ENCODE data around the gene SF1.
A peak's percentile ranks its signal among the peaks of the same experiment; 100 is the strongest.

SF1 gene

DNA sequence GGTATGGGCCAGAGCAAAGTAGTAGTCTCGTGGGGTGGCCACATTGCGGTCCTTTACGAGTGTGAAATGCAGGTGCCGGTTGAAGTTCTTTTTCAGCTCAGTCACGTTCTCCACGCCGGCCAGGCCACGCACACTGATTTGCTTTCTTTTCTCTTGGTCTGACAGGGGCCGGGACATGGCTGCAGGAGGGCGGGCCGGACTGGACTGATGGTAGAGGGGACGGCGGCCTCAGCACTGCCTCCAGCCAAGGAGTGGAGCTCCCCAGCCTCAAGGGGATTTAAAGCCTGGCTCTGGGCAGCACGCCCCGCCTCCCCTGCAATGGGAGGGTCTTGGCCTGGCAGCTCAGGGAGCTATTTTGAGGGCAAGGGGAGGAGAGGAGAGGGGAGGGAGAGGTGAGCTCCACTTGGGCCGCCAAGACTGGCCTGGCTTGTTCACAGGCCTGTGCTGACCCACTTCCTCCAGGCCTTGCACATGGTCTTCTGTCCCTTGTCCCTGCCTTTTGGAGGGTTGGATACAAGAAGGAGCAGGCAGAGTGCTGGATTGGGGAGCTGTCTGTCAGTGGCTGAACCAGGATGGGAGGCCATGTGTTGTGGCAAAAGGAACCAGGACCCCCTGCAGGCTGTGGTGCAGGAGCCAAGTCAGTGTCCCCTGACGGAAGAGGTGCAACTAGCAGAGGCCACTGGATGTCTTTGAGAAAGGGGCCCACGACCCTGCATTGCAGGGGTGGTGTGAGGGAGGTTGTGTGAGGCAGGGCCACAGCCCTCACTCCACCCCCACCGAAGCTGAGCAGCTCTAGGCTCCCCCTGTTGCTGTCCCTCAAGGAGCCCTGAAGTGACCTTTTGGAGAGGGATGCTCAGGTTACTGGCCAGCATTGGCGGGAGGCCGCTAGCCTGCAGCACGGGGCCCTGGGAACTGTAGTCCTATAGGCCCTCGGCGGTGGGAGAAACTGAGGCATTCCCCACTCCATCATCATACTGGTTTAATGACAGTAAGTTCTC is 18.3 kb downstream of the SF1 start, which contains the start of gene PYGM:
Gene PYGM (minus strand): TSS at position 253 of the 998 bp plus-strand sequence. CDS start 76 bp downstream, at position 177.
- no peak for DNase-seq

DNA sequence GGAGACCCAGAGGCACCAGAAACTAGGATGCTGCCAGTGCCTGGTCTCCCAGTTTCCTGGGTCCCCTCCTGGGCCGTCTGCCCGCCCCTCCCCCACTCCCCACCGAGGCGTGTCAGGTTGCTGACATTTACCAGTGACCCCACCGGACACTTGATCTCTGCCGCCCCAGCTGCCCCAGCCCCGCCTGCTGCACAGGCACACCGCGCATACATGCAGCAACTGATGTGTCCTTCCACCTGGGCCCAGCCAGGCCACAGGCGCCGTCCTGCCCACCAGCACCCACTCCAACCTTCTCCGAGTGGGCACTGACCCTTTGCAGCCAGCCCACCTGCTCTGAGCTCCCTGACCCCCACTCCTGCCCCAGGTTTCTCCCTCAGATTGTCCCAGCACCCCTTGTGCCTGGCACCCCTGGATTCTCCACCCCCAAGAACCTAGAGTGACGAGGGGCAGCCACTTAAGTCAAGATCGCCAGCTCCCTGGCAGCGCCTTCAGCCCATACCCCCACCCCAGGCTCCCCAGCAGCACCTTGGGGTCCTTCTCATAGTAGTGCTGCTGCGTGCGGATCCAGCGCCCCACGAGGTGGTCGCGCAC is 19.1 kb downstream of the SF1 start:
- DNase-seq: no peak

- DNase-seq: no peak
Measured at GRCh38 chr11:64758330-64759079, 19.8 kb downstream of the SF1 start.

- no peak for DNase-seq
Measured at GRCh38 chr11:64757549-64758329, 20.6 kb downstream of the SF1 start.

- no peak for DNase-seq
Measured at GRCh38 chr11:64755681-64756361, 22.5 kb downstream of the SF1 start.

GRCh38 chr11:64754919-64755662 is 23.3 kb downstream of the SF1 start:
- DNase-seq: no peak

DNA sequence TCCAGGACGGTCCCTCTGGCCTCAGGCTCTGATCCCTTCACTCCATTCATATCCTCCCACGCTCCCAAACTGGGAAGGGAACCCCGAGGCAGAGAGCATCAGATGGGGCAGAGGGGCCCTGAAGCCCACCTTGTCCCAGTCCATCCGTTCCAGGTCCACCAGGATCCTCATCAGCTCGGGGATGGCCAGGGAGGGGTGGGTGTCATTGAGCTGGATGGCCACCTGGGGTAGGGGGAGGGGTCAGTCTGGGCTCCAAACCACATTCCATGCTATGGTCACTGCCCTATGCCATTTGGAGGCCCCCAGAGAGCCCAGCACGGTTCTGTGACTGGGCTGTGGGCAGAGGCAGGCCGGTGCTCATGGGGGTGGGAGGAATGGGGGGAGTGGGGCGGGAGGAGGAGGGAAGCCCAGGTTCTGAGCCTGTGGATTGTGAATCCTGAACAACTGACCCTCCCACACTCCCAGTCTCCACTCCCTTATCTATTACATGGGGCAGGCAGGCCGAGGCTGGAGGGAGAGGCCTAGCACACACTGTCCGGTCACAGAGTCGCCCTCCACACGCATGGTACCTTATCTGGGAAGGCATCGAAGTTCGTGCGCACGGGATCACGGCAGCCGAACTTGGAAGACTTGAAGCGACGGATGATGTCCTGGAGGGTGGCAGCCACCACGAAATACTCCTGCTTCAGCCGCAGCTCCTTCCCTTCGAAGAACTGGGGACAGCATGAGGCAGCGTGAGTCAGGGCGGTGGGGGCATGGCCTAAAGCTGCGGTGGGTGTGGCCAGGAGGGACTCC is 24.0 kb downstream of the SF1 start:
- DNase-seq: no peak

- no peak for DNase-seq
Measured at GRCh38 chr11:64753380-64754123, 24.8 kb downstream of the SF1 start.

- no peak for DNase-seq
Measured at GRCh38 chr11:64753019-64753379, 25.3 kb downstream of the SF1 start.

DNA sequence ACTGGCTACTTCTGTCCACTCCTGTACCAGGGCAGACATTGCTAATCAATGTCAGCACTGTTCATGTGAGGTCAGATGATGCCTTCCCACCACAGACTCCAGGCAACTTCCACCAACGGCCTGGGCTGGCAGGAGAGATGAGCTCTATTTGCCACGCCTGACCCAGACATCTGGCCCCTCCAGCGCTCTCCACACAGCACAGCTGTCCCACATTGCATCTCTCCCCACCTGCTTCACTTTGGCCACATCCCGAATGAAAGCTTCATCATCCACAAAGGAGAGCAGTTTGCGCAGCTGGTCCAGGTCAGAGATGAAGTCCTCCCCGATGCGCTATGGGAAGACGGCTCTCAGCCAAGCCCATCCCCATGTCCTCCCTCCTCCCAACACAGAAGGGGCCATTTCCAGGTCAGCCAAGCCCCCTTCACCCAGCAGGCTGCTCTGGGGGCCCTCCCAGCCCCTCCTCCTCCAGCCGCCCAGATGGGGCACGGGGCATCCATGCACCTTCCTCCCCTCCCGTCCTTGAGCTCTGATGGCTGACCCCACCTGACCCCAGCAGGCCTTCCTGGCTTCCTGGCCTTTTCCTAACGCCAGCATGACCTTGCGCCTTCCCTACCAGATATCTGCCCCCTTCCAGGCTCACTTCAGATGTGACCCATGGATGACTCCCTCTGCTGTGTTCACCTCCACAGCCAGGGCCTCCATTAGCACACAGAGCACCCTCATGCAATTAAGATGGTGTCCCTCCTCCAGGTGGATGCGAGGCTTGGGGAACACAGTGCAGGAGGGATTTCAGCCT is 26.0 kb downstream of the SF1 start:
- no peak for DNase-seq

- no peak for DNase-seq
Measured at GRCh38 chr11:64751580-64751979, 26.8 kb downstream of the SF1 start.

DNA sequence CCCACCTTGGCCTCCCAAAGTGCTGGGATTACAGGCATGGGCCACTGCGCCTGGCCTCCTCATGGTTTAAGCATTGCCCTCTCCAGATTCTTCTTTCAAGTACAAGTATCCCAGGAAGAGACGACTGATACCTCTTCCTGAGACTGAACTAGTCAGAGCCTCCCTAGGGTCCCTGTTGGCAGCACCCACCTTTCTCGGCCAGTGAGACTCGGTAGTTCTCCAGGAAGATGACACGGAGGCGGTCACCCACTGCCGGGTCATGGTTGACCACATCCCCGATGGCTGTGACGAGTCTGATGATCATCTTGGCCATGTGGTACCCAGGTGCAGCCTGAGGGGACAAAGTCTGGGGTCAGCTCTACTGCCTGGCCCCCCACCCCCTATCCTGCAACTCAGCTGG is 27.2 kb downstream of the SF1 start:
- no peak for DNase-seq

DNA sequence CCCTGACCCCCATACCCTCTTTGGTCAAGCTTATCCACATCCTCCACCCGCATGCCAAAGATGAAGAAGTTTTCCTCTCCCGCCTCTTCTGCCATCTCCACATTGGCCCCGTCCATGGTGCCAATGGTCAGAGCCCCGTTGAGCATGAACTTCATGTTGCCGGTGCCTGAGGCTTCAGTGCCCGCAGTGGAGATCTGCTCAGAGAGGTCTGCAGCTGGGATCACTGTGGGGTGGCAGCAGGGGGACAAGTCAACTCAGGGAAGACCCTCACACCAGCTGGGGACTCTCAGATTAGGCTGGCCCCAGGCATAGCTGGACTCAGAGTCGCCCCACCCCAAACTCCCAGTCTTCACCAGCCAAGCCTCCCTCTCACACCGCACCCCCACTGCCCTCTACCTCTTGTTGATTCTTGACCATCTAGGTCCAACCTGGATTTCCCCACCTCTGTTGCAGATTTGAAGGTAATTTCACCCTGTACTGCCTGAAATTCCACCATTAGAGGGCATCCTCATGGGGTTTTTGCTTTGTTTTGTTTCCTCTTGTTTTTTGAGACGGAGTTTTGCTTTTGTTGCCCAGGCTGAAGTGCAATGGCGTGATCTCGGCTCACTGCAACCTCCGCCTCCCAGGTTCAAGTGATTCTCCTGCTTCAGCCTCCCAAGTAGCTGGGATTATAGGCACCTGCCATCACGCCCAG is 27.8 kb downstream of the SF1 start:
- DNase-seq: no peak

GRCh38 chr11:64747961-64748665 is 30.2 kb downstream of the SF1 start:
- DNase-seq: no peak

- no peak for DNase-seq
Measured at GRCh38 chr11:64746486-64746885, 31.9 kb downstream of the SF1 start.

GRCh38 chr11:64745521-64746328 is 32.6 kb downstream of the SF1 start:
- peak; percentile 70 to 71 for DNase-seq

GRCh38 chr11:64745189-64745520 is 33.2 kb downstream of the SF1 start:
- peak; percentile 61 to 70 for DNase-seq

Measured in activated CD4-positive, alpha-beta T cell treated with anti-CD3 and anti-CD28 coated beads for 4 hours (primary cell).